ENCODE results near the gene CDK9.

CDK9 gene

DNA sequence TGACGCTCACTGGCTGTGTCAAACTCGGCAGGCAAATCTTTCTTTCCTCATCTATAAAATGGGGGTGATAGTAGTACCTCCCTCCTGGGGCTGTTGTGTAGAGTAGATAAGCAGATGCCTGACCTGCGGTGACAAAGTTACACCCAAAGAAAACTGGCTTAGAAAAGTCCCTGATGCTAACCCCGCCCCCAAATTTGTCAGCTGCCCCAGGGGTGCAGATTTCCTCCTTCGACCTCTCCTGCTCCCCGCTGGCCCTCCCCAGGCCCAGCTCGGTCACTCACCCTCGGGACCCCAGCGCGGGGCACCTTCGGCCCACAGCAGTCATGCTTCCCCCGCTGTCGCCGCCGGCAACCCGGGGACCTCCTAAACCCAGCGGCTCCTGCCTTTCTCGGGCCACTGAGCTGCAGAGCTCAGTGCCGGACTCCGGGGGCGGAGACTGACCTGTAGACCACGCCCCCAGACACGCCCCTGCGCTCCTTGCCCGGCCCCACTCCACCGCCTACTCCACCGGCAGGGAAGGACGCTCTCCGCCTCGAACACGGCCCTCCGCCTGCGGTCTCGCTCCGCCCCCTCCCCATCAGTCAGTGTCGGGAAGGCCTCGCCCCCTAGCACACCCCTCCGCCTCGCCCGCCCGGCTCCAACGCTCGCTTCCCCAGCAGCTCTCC, 14.8 kb upstream of the CDK9 start:
- TF ChIP-seq, protein P1, sequence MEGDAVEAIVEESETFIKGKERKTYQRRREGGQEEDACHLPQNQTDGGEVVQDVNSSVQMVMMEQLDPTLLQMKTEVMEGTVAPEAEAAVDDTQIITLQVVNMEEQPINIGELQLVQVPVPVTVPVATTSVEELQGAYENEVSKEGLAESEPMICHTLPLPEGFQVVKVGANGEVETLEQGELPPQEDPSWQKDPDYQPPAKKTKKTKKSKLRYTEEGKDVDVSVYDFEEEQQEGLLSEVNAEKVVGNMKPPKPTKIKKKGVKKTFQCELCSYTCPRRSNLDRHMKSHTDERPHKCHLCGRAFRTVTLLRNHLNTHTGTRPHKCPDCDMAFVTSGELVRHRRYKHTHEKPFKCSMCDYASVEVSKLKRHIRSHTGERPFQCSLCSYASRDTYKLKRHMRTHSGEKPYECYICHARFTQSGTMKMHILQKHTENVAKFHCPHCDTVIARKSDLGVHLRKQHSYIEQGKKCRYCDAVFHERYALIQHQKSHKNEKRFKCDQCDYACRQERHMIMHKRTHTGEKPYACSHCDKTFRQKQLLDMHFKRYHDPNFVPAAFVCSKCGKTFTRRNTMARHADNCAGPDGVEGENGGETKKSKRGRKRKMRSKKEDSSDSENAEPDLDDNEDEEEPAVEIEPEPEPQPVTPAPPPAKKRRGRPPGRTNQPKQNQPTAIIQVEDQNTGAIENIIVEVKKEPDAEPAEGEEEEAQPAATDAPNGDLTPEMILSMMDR (IDR thresholded peaks at IDR 0.05; ENCODE audit: low read depth, low read length) = no peak
- DNase-seq = peak; percentile 100
- H3K27ac ChIP-seq = no peak overlapping the region
- H3K27me3 ChIP-seq (ENCODE audit: insufficient read depth, low read depth, severe bottlenecking) = no peaks in the 10 kb centered on the region
- H3K9me3 ChIP-seq (ENCODE audit: severe bottlenecking) = no peaks in the 10 kb centered on the region
- H3K36me3 ChIP-seq = no peaks in the 10 kb centered on the region
- peak overlapping the region; percentile 50 for H3K4me3 ChIP-seq (ENCODE audit: low read depth, low read length)

DNA sequence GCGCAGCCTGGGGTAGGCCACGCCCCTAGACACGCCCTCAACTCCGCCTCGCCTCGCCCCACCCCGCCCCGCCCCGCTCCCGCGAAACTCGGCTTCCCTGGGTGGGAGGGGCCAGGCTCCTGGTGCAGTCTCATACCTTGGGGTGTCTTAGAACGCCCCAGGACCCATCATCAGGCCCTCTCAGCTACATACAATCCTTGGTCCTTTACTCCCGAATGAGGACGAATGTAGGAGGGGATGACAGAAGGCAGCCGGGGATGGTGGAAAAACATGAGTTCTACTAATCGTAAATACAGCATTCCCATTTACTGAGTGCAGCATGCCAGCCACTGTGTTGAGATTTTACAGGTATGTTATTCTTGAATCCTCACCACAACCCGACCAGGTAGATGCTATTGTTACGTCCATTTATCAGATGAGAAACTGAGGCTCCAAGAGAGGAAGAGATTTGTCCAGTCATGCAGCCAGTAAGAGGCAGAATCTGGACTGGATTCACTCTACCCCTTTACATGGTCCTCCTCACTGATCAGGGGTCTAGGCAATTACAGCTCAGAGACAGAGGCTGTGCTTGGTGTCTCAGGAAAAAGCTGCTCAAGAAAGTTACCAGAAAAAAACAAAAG, 14.2 kb upstream of the CDK9 start:
- TF ChIP-seq, protein P1 (IDR thresholded peaks at IDR 0.05; ENCODE audit: low read depth, low read length) = no peak
- no peak for DNase-seq
- Histone ChIP-seq H3K4me3 (ENCODE audit: low read depth, low read length) (peak overlapping the region; percentile 33), H3K27ac (no peak overlapping the region), H3K9me3 (ENCODE audit: severe bottlenecking) (no peaks in the 10 kb centered on the region), H3K36me3 (no peaks in the 10 kb centered on the region), H3K27me3 (ENCODE audit: insufficient read depth, low read depth, severe bottlenecking) (no peaks in the 10 kb centered on the region)

DNA sequence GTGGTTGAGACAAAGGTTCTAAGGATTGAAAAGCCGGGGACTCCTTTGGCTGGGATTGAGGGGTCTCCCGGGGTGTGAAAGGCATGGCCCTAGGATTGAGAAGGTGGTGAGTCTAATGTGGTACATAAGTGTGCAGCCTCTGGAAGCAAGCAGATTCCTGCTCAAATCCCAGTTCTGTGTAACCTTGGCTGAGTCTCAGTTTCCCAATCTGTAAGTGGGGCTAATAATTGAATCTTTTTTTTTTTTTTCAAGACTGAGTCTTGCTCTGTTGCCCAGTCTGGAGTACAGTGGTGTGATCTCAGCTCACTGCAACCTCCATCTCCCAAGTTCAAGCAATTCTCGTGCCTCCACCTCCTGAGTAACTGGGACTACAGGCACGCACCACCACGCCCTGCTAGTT, 13.2 kb upstream of the CDK9 start:
- TF ChIP-seq, protein P1 (IDR thresholded peaks at IDR 0.05; ENCODE audit: low read depth, low read length) = no peak
- Histone ChIP-seq H3K9me3 (ENCODE audit: severe bottlenecking) (no peaks in the 10 kb centered on the region), H3K4me3 (ENCODE audit: low read depth, low read length) (no peak overlapping the region), H3K27ac (no peak overlapping the region), H3K36me3 (no peaks in the 10 kb centered on the region), H3K27me3 (ENCODE audit: insufficient read depth, low read depth, severe bottlenecking) (no peaks in the 10 kb centered on the region)
- no peak for DNase-seq

DNA sequence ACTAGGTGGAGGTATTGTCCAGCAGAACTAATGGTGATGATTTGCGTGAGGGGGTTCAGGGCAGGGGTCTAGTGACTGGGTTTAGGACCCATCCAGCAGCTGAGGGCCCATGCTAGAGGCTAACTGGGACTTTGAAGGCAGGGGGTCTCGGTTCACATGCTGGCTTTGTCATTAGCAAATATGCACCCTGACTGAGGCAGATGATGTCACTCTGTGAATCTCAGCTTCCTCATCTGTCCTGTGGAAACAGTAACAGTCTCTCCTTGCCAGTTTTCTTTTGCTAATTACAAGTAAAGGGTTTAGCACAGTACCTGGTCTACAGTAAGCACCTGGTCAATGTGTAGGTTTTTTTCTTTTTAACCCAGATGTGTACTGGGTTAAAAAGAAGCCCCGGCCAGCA, 12.6 kb upstream of the CDK9 start:
- no peak overlapping the region for H3K4me3 ChIP-seq (ENCODE audit: low read depth, low read length)
- TF ChIP-seq, protein P1 (IDR thresholded peaks at IDR 0.05; ENCODE audit: low read depth, low read length) = no peak
- H3K27ac ChIP-seq = no peak overlapping the region
- no peaks in the 10 kb centered on the region for H3K27me3 ChIP-seq (ENCODE audit: insufficient read depth, low read depth, severe bottlenecking)
- H3K9me3 ChIP-seq (ENCODE audit: severe bottlenecking) = no peaks in the 10 kb centered on the region
- DNase-seq = no peak
- no peaks in the 10 kb centered on the region for H3K36me3 ChIP-seq

DNA sequence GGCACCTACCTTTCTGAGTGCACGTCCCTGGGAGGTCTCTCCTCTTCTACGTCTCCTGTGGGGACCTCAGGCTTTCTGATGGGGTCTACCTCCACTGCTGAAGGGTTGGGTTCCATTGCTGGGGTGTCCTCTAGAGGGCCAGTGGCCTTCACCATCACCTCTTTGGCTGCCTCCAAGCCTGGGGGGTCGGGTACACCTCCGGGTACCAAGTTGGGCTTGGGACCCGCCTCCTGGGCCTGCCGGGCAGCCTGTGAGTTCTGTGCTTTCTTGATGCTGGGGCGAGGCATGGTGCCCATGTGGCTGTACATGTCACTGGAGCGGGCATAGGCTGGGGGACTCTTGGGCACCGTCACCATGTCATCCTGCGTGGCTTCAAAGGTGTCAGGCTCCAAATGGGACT, 11.9 kb upstream of the CDK9 start:
- Histone ChIP-seq H3K27me3 (ENCODE audit: insufficient read depth, low read depth, severe bottlenecking) (no peaks in the 10 kb centered on the region), H3K27ac (no peak overlapping the region), H3K4me3 (ENCODE audit: low read depth, low read length) (no peak overlapping the region), H3K36me3 (no peaks in the 10 kb centered on the region), H3K9me3 (ENCODE audit: severe bottlenecking) (no peaks in the 10 kb centered on the region)
- no peak for DNase-seq
- TF ChIP-seq, protein P1 (IDR thresholded peaks at IDR 0.05; ENCODE audit: low read depth, low read length) = 0 out of 2 replicates have a peak, but pooled peaks have one; percentile 14
